COLO829 (cell line): ENCODE data around the gene WFDC11.

Experiments
- DNase-seq: peaks from one replicate; pipeline ENCODE4 v3.0.0; 2012; ENCODE audit warnings: low spot score

The WFDC11 gene

DNA sequence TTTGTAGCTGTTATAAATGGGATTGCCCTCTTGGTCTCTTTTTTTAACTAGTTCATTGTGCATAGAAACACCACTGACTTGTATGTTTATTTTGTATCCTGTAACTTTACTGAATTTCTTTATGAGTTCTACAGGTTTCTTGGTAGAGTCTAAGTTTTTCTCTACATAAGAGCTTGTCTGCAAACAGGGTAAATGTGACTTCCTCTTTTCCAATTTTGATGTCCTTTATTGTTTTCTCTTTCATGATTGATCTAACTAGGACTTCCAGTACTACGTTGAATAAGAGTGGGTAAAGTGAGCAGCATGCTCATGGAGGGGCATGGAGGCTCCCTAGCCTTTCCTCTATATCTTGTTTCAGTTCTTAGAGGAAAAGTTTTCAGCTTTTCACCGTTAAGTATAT lies 43.5 kb downstream of the WFDC11 start:
- no peak for DNase-seq

DNA sequence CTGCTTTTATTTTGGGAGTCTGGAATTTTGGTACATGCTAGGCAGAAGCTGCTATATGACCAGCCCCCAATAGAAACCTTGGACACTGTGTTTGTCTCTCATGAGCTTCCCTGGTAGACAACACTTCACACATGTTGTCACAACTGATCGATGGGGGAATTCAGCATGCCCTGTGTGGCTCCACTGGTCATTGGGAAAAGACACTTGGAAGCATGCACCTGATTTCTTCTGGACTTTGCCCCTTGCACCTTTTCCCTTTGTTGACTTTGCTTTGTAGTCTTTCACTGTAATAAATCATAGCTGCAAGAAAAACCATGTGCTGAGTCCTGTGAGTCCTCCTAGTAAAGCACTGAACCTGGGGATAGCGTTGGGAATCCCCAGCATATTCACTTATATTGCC lies 48.4 kb downstream of the WFDC11 start:
- no peak for DNase-seq

DNA sequence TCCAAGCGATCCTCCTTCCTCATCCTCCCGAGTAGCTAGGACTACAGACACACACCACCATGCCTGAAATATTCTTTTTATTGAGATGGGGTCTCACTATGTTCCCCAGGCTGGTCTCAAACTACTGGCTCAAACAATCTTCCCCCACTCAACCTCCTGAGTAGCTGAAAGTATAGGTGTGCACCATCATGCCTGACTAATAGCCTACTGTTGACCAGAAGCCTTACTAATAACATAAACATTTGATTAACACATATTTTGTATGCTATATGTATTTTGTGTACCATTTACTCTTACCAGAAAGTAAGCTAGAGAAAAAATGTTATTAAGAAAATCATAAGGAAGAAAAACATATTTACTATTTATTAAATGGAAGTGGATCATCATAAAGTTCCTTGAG lies 52.4 kb downstream of the WFDC11 start:
- no peak for DNase-seq

DNA sequence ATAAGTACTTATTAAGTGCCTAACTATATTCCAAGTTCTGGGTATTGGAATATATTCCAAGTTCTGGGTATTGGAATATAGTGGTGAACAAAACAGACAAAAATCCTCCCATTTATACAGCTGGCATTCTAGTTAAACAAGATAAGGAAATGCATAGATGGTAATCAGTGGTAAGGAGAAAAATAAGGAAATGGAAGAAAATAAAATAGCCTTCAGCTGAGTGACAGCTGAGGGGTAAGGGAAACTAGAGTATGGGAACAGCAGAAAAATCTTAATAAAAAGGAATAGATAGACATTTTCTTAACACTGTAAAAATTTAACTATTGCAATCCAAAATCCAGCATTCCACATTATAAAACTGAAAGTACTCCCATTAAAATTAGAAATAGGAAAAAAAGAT lies 57.7 kb downstream of the WFDC11 start:
- no peak for DNase-seq

DNA sequence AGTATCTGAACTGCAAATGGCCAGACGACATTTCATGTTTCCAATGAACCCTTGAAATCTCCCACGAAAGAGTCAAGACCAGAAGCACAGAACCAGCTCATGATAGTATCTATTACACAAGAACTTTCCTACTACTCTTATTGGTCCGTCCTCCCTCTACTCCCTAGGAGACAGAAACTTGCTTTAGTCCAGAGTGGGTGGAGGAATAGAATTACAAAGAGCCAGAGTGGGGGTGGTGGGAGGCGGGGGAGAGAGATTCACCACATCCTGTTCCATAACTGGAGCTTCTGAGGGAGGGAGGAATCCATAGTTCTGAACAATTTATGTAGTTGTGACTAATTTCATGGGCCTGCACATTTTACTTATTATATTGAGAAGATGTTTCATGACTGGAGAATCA lies 59.0 kb downstream of the WFDC11 start:
- peak; percentile 71 for DNase-seq

DNA sequence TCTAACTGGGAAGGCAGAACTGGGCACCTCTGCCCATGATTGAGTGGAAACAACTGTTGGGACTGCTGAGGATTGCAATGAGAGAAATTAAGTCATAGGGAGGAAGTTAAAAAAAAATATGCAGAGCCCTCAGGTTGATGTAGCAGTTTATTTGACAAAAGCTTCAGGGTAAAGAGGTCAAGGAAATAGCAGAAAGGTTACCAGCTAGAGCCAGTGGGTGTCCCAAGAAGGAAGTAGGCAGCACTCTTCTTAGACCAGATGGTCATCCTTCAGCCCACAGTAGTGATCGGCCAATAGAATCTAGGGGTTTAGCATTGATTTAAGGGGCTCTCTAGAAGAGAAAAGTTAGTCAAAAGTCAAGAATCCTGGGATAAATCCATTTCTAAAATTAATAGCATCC lies 62.2 kb downstream of the WFDC11 start:
- DNase-seq: no peak
